CD4-positive, alpha-beta T cell (primary cell): ENCODE results near the gene MXD1. TPM values are rescaled to one million over a fixed set of nuclear protein-coding genes. Genes with fewer than 3 reads are reported as not detected.

ENCODE experiments used
- ATAC-seq: fragments of 200-7000 bp; cut with Tn5 transposase; one replicate; pipeline ENCODE4 v1.10.0; 2022; ENCODE audit warnings: mild to moderate bottlenecking; ENCODE audit not compliant: poor library complexity
- CTCF ChIA-PET: fragments of 350-600 bp; sonication (Branson Sonifier 250); formaldehyde crosslinking; loops from one replicate; lab custom pipeline; 2021; ENCODE audit warnings: antibody characterized with exemption, inconsistent platforms; lab: Charles Lee
- POLR2A ChIA-PET: fragments of 350-600 bp; sonication (Branson Sonifier 250); formaldehyde crosslinking; loops from one replicate; lab custom pipeline; 2021; ENCODE audit warnings: antibody characterized with exemption, inconsistent platforms; lab: Charles Lee
- DNase-seq, 14 experiments: peaks; one replicate each; pipeline ENCODE4 v3.0.0-alpha.2; 2013 to 2020; ENCODE audit warnings: mixed read lengths in 2 of 14
- H3K27ac ChIP-seq, 2 donors: one replicate each; pipeline versions ENCODE4 v1.5.1 to v1.7.0; 2013; ENCODE audit warnings: low read length in 2 of 2, low read depth in 1 of 2, mild to moderate bottlenecking in 1 of 2
- H3K27me3 ChIP-seq, 2 experiments: 1 replicate in 1 of 2; 2 replicates in 1 of 2; pipeline versions ENCODE4 v1.6.1 to v1.7.0; 2013; ENCODE audit warnings: low read length in 2 of 2, control low read depth in 1 of 2, mild to moderate bottlenecking in 1 of 2, moderate library complexity in 1 of 2; ENCODE audit not compliant: insufficient read depth in 2 of 2, control insufficient read depth in 1 of 2
- H3K36me3 ChIP-seq: one replicate; pipeline ENCODE4 v1.6.1; 2013; ENCODE audit warnings: low read length, control low read depth; ENCODE audit not compliant: insufficient read depth
- H3K4me1 ChIP-seq: one replicate; pipeline ENCODE4 v1.6.1; 2013; ENCODE audit warnings: low read length, control low read depth; ENCODE audit not compliant: insufficient read depth
- H3K4me3 ChIP-seq: one replicate; pipeline ENCODE4 v1.5.1; 2013; ENCODE audit warnings: mild to moderate bottlenecking, low read length, moderate library complexity
- H3K9me3 ChIP-seq, 2 experiments: 1 replicate in 1 of 2; 2 replicates in 1 of 2; pipeline versions ENCODE4 v1.6.1 to v1.7.0; 2013; ENCODE audit warnings: low read length in 2 of 2, mild to moderate bottlenecking in 2 of 2, control low read depth in 1 of 2, moderate library complexity in 1 of 2; ENCODE audit not compliant: control insufficient read depth in 1 of 2, insufficient read depth in 1 of 2
- H3K27ac Mint-ChIP-seq: one replicate; pipeline ENCODE4 v1.8.0; 2020; ENCODE audit warnings: mixed read lengths
- H3K27me3 Mint-ChIP-seq: one replicate; pipeline ENCODE4 v1.8.0; 2021; ENCODE audit warnings: mixed read lengths
- H3K36me3 Mint-ChIP-seq: one replicate; pipeline ENCODE4 v1.8.0; 2021; ENCODE audit warnings: low read depth, mixed read lengths
- H3K4me1 Mint-ChIP-seq: one replicate; pipeline ENCODE4 v1.8.0; 2021; ENCODE audit warnings: low read depth, mixed read lengths
- H3K4me3 Mint-ChIP-seq: one replicate; pipeline ENCODE4 v1.8.0; 2020; ENCODE audit warnings: mild to moderate bottlenecking, mixed read lengths
- H3K9me3 Mint-ChIP-seq: one replicate; pipeline ENCODE4 v1.8.0; 2020; ENCODE audit warnings: mixed read lengths
- intact Hi-C, 2 experiments: fragments of 100-400 bp; cut with DNase I in 1 of 2; cut with micrococcal nuclease in 1 of 2; formaldehyde crosslinking; loops; one replicate each; pipeline versions ENCODE4 v1.15.1 to v1.9.0; 2023 to 2025; cut with DNase I, micrococcal nuclease
- total RNA-seq, 174 experiments: library from RNA in 2 of 174; stranded (reverse) in 2 of 174; gene quantifications; one replicate each; pipeline ENCODE4 v1.2.3 and lab custom pipeline; 2021 to 2026
- TF ChIP-seq, protein P1 (sequence below): fragments of 200-600 bp; IDR thresholded peaks from one replicate; pipeline ENCODE4 v1.8.0; 2022; ENCODE audit warnings: antibody characterized with exemption, mild to moderate bottlenecking

The MXD1 gene
- total RNA-seq, 2 experiments from 2014 or later, result 43.5 to 45.3 TPM

DNA sequence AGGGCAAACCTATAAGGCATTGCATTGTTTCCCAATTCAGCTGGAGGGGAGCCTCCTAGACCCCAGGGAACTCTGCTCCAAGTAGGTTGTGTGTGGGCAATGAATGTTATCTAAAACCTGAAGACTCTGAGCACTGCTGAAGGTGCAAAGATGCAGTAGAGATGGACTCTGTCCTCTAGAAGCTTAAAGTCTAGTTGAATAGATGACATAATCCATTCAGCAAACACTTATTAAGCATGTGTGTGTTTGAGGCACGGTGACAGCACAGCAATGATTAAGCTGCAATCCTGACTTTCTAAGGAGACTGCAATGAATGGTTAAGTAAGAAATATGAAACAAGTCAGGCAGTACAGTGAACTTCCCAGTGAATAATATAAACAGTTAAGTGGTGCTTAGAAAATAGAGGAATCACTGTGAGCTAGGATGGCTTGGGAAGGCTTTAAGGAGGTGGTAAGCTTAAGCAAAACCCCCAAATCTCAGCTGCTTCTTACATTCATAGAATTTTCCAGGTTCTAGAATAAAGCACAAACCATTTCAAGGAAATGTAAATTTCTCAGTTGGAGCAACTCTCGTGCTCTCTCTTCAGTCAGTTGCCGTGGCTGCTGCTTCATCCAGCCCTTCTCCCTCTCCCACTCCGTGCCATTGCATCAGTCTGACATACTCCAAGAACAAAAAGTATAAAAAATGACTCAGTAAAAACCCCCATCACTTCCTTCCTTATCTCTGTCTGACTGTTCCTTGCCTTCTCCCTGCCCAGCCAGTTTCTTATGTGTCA lies 19.1 kb downstream of the MXD1 start:
- H3K27me3 ChIP-seq, result no peaks in the 10 kb centered on the region
- POLR2A ChIA-PET, result interaction anchor here (1.1 kb wide), 1 partner anchor 12 kb away, joined by 3 read pairs; no protein-coding TSS in a partner anchor
- peaks cover 14% of the 10 kb centered on the region for H3K4me1 ChIP-seq
- H3K4me1 Mint-ChIP-seq, result peaks cover 19% of the 10 kb centered on the region
- no peak overlapping the region for H3K4me3 ChIP-seq
- ATAC-seq (no peak), DNase-seq (peak in 2 of 14 experiments; percentile 50 to 62)
- no peaks in the 10 kb centered on the region for H3K27me3 Mint-ChIP-seq
- H3K27ac ChIP-seq, result no peak overlapping the region
- intact Hi-C loops, result no loop called here
- peaks cover 75% of the 10 kb centered on the region for H3K36me3 Mint-ChIP-seq
- TF ChIP-seq, protein P1, sequence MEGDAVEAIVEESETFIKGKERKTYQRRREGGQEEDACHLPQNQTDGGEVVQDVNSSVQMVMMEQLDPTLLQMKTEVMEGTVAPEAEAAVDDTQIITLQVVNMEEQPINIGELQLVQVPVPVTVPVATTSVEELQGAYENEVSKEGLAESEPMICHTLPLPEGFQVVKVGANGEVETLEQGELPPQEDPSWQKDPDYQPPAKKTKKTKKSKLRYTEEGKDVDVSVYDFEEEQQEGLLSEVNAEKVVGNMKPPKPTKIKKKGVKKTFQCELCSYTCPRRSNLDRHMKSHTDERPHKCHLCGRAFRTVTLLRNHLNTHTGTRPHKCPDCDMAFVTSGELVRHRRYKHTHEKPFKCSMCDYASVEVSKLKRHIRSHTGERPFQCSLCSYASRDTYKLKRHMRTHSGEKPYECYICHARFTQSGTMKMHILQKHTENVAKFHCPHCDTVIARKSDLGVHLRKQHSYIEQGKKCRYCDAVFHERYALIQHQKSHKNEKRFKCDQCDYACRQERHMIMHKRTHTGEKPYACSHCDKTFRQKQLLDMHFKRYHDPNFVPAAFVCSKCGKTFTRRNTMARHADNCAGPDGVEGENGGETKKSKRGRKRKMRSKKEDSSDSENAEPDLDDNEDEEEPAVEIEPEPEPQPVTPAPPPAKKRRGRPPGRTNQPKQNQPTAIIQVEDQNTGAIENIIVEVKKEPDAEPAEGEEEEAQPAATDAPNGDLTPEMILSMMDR, result no peak
- H3K36me3 ChIP-seq, result peaks cover 41% of the 10 kb centered on the region
- no peak overlapping the region for H3K4me3 Mint-ChIP-seq
- CTCF ChIA-PET, result interaction anchor here (1.1 to 1.2 kb wide), 2 partner anchors 137 to 151 kb away, joined by 3 to 7 read pairs; no protein-coding TSS in a partner anchor
- H3K9me3 ChIP-seq, result no peaks in the 10 kb centered on the region
- H3K9me3 Mint-ChIP-seq, result no peaks in the 10 kb centered on the region
- peak overlapping the region; percentile 40 for H3K27ac Mint-ChIP-seq

- peaks cover 46% of the 10 kb centered on the region for H3K36me3 ChIP-seq
- Mint-ChIP-seq H3K27ac (no peak overlapping the region), H3K9me3 (no peaks in the 10 kb centered on the region)
Measured at GRCh38 chr2:69934614-69934908, 19.7 kb downstream of the MXD1 start.

DNA sequence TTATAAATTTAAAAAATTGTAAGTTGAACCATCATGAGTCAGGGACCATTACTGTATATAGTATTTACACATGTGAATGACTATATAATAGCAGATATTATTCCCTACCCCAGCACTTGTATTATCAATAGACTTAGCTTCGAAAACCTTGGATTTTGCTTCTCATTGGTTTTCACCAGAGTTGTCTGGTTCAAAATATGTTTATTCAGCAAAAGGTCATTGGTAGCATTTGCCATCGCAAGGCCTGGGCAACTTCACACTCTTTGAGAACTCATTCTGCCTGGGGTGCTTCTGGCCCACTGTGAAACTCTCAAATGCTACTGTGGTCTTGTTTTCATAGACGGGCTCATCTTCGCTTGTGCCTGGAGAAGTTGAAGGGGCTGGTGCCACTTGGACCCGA lies 20.1 kb downstream of the MXD1 start:
- Mint-ChIP-seq H3K27me3 (no peaks in the 10 kb centered on the region), H3K36me3 (peaks cover 75% of the 10 kb centered on the region), H3K9me3 (no peaks in the 10 kb centered on the region), H3K4me1 (peaks cover 19% of the 10 kb centered on the region), H3K4me3 (no peak overlapping the region), H3K27ac (no peak overlapping the region)
- TF ChIP-seq, protein P1, result no peak
- ATAC-seq (no peak), DNase-seq (no peak)
- Histone ChIP-seq H3K27me3 (no peaks in the 10 kb centered on the region), H3K4me1 (peaks cover 14% of the 10 kb centered on the region), H3K27ac (no peak overlapping the region), H3K9me3 (no peaks in the 10 kb centered on the region), H3K36me3 (peaks cover 50% of the 10 kb centered on the region), H3K4me3 (no peak overlapping the region)
- intact Hi-C loops, result no loop called here
- ChIA-PET POLR2A (no interaction called here), CTCF (no interaction called here)

More at GRCh38 chr2:69934614-69934908, 19.7 kb downstream of the MXD1 start:
- Histone ChIP-seq H3K4me3 (no peak overlapping the region), H3K9me3 (no peaks in the 10 kb centered on the region), H3K27ac (no peak overlapping the region), H3K27me3 (no peaks in the 10 kb centered on the region), H3K4me1 (peaks cover 14% of the 10 kb centered on the region)
- CTCF ChIA-PET, result no interaction called here
- intact Hi-C loops, result no loop called here
- TF ChIP-seq, protein P1, result no peak
- H3K4me3 Mint-ChIP-seq, result no peak overlapping the region
- H3K27me3 Mint-ChIP-seq, result no peaks in the 10 kb centered on the region
- peaks cover 19% of the 10 kb centered on the region for H3K4me1 Mint-ChIP-seq
- no peak for DNase-seq
- POLR2A ChIA-PET, result no interaction called here
- no peak for ATAC-seq
- peaks cover 75% of the 10 kb centered on the region for H3K36me3 Mint-ChIP-seq
